Measurements from ENCODE around the gene OR8B4.
A peak's percentile ranks its signal among the peaks of the same experiment; 100 is the strongest.
"Not testable (repeated sequence)": the region's sequence is repeated elsewhere in the genome, so short reads cannot be mapped to it uniquely, and the experiment has no call there.

OR8B4 gene

GRCh38 chr11:124403186-124403585 lies 21.5 kb downstream of the OR8B4 start:
- not testable (repeated sequence) for DNase-seq

GRCh38 chr11:124402326-124402922 lies 22.2 kb downstream of the OR8B4 start:
- peak; percentile 21 for DNase-seq

- no peak for DNase-seq
Observed at GRCh38 chr11:124398924-124399323, 25.7 kb downstream of the OR8B4 start, which contains the start of gene OR8B3. Gene OR8B3, minus strand, starts transcription at chr11:124399024. Its CDS starts 1,673 bp downstream, at chr11:124397351.

GRCh38 chr11:124396847-124397246 lies 27.8 kb downstream of the OR8B4 start:
- not testable (repeated sequence) for DNase-seq

GRCh38 chr11:124394408-124394807 lies 30.3 kb downstream of the OR8B4 start:
- no peak for DNase-seq

GRCh38 chr11:124384399-124384798 lies 40.3 kb downstream of the OR8B4 start, which contains the start of gene OR8B2:
Gene OR8B2, minus strand, starts transcription at chr11:124384499. Its CDS starts 1,156 bp downstream, at chr11:124383343.
- no peak for DNase-seq

- DNase-seq = not testable (repeated sequence)
Observed at GRCh38 chr11:124382857-124383256, 41.8 kb downstream of the OR8B4 start.

- DNase-seq = no peak
Observed at GRCh38 chr11:124380585-124380984, 44.1 kb downstream of the OR8B4 start.

- DNase-seq = no peak
Observed at GRCh38 chr11:124376280-124376679, 48.4 kb downstream of the OR8B4 start.
